ENCODE results near the gene C1orf53.

The C1orf53 gene

GRCh38 chr1:197908716-197909220, 6.3 kb downstream of the C1orf53 start:
- no peak for DNase-seq

GRCh38 chr1:197909384-197909783, 7.0 kb downstream of the C1orf53 start:
- DNase-seq, result no peak

- DNase-seq, result no peak
These were observed 7.9 kb downstream of the C1orf53 start for GRCh38 chr1:197910120-197910991.

GRCh38 chr1:197911111-197911856, 8.9 kb downstream of the C1orf53 start:
- peak; percentile 46 for DNase-seq

- no peak for DNase-seq
These were observed 9.6 kb downstream of the C1orf53 start for GRCh38 chr1:197911857-197912696.

GRCh38 chr1:197912739-197913494, 10.5 kb downstream of the C1orf53 start:
- DNase-seq, result no peak

- no peak for DNase-seq
These were observed 11.3 kb downstream of the C1orf53 start for GRCh38 chr1:197913495-197914276.

- no peak for DNase-seq
These were observed 12.1 kb downstream of the C1orf53 start for GRCh38 chr1:197914510-197914909.

- DNase-seq, result no peak
These were observed 12.9 kb downstream of the C1orf53 start for GRCh38 chr1:197915260-197915861.

GRCh38 chr1:197915862-197916499, 13.6 kb downstream of the C1orf53 start:
- peak; percentile 45 for DNase-seq

- no peak for DNase-seq
These were observed 14.1 kb downstream of the C1orf53 start for GRCh38 chr1:197916500-197916983.

GRCh38 chr1:197917805-197918651, 15.6 kb downstream of the C1orf53 start:
- DNase-seq, result peak; percentile 44

GRCh38 chr1:197918807-197919345, 16.4 kb downstream of the C1orf53 start:
- DNase-seq, result no peak

- DNase-seq, result peak; percentile 42
These were observed 17.1 kb downstream of the C1orf53 start for GRCh38 chr1:197919346-197920066.

- no peak for DNase-seq
These were observed 17.6 kb downstream of the C1orf53 start for GRCh38 chr1:197920067-197920396.

- DNase-seq, result no peak
These were observed 18.1 kb downstream of the C1orf53 start for GRCh38 chr1:197920414-197921117.

- no peak for DNase-seq
These were observed 19.0 kb downstream of the C1orf53 start for GRCh38 chr1:197921235-197922069.

Data from activated T-cell treated with anti-CD3 and anti-CD28 coated beads, Interleukin-2, amount 50 U/mL, for 1 hour (primary cell).